Activated CD8-positive, alpha-beta T cell treated with anti-CD3 and anti-CD28 coated beads for 36 hours (primary cell): Measurements from ENCODE around the gene PRKN. TPM values are rescaled to one million over a fixed set of nuclear protein-coding genes. Genes with fewer than 3 reads are reported as not detected.

Source experiments
- ATAC-seq: fragments of 200-7000 bp; cut with Tn5 transposase; one replicate; pipeline ENCODE4 v1.10.0; 2021; ENCODE audit warnings: mild to moderate bottlenecking, moderate library complexity
- CTCF ChIA-PET: fragments of 350-600 bp; sonication (Branson Sonifier 250); formaldehyde crosslinking; loops from one replicate; lab custom pipeline; 2021; ENCODE audit warnings: antibody characterized with exemption; lab: Charles Lee
- POLR2A ChIA-PET: fragments of 350-600 bp; sonication (Branson Sonifier 250); formaldehyde crosslinking; loops from one replicate; lab custom pipeline; 2021; ENCODE audit warnings: antibody characterized with exemption; lab: Charles Lee
- DNase-seq: peaks from one replicate; pipeline ENCODE4 v3.0.0-alpha.2; 2020
- H3K27ac Mint-ChIP-seq: one replicate; pipeline ENCODE4 v1.8.0; 2021; ENCODE audit warnings: mild to moderate bottlenecking, mixed read lengths
- H3K27me3 Mint-ChIP-seq: one replicate; pipeline ENCODE4 v1.8.0; 2021; ENCODE audit warnings: mixed read lengths
- H3K36me3 Mint-ChIP-seq: one replicate; pipeline ENCODE4 v1.8.0; 2021; ENCODE audit warnings: low read depth, mixed read lengths
- H3K4me1 Mint-ChIP-seq: one replicate; pipeline ENCODE4 v1.8.0; 2021; ENCODE audit warnings: low read depth, mixed read lengths
- H3K4me3 Mint-ChIP-seq: one replicate; pipeline ENCODE4 v1.8.0; 2021; ENCODE audit warnings: mild to moderate bottlenecking, moderate library complexity, mixed read lengths
- H3K9me3 Mint-ChIP-seq: one replicate; pipeline ENCODE4 v1.8.0; 2021; ENCODE audit warnings: mixed read lengths
- intact Hi-C: fragments of 100-400 bp; cut with micrococcal nuclease; formaldehyde crosslinking; loops from one replicate; pipeline ENCODE4 v1.10.0; 2022
- total RNA-seq, 2 experiments: library from RNA; stranded (reverse); gene quantifications; one replicate each; pipeline ENCODE4 v1.2.3, GENCODE V29; 2021
- TF ChIP-seq, protein P1 (sequence below): fragments of 200-600 bp; IDR thresholded peaks from one replicate; pipeline ENCODE4 v1.8.0; 2022; ENCODE audit warnings: antibody characterized with exemption, mild to moderate bottlenecking

Gene PRKN
- total RNA-seq, 2 experiments from 2014 or later: 1.2 to 1.4 TPM

- no peak for ATAC-seq
- Mint-ChIP-seq H3K4me1 (no peaks in the 10 kb centered on the region), H3K27ac (no peak overlapping the region), H3K27me3 (no peaks in the 10 kb centered on the region), H3K36me3 (no peaks in the 10 kb centered on the region), H3K9me3 (peaks cover 14% of the 10 kb centered on the region), H3K4me3 (no peak overlapping the region)
- ChIA-PET POLR2A (no interaction called here), CTCF (interaction anchor here (1.2 kb wide), 1 partner anchor 46 kb away, joined by 3 read pairs; no protein-coding TSS in a partner anchor)
- intact Hi-C loops: no loop called here
- TF ChIP-seq, protein P1, sequence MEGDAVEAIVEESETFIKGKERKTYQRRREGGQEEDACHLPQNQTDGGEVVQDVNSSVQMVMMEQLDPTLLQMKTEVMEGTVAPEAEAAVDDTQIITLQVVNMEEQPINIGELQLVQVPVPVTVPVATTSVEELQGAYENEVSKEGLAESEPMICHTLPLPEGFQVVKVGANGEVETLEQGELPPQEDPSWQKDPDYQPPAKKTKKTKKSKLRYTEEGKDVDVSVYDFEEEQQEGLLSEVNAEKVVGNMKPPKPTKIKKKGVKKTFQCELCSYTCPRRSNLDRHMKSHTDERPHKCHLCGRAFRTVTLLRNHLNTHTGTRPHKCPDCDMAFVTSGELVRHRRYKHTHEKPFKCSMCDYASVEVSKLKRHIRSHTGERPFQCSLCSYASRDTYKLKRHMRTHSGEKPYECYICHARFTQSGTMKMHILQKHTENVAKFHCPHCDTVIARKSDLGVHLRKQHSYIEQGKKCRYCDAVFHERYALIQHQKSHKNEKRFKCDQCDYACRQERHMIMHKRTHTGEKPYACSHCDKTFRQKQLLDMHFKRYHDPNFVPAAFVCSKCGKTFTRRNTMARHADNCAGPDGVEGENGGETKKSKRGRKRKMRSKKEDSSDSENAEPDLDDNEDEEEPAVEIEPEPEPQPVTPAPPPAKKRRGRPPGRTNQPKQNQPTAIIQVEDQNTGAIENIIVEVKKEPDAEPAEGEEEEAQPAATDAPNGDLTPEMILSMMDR: no peak
- no peak for DNase-seq
Measured at GRCh38 chr6:162078126-162078525, 649.4 kb downstream of the PRKN start.

GRCh38 chr6:162076816-162077215 is 650.8 kb downstream of the PRKN start:
- intact Hi-C loops: no loop called here

GRCh38 chr6:162074641-162075275 is 652.8 kb downstream of the PRKN start:
- Mint-ChIP-seq H3K4me1 (no peaks in the 10 kb centered on the region), H3K27me3 (no peaks in the 10 kb centered on the region), H3K9me3 (peaks cover 21% of the 10 kb centered on the region), H3K27ac (no peak overlapping the region), H3K36me3 (no peaks in the 10 kb centered on the region), H3K4me3 (no peak overlapping the region)
- intact Hi-C loops: no loop called here
- DNase-seq: no peak
- ChIA-PET CTCF (no interaction called here), POLR2A (no interaction called here)
- ATAC-seq: no peak
- TF ChIP-seq, protein P1: no peak

More at GRCh38 chr6:162076816-162077215, 650.8 kb downstream of the PRKN start:
- ChIA-PET CTCF (no interaction called here), POLR2A (no interaction called here)
- TF ChIP-seq, protein P1: no peak
- H3K9me3 Mint-ChIP-seq: peaks cover 19% of the 10 kb centered on the region
- H3K4me1 Mint-ChIP-seq: no peaks in the 10 kb centered on the region
- DNase-seq (no peak), ATAC-seq (no peak)
- no peaks in the 10 kb centered on the region for H3K36me3 Mint-ChIP-seq
- no peak overlapping the region for H3K4me3 Mint-ChIP-seq
- no peaks in the 10 kb centered on the region for H3K27me3 Mint-ChIP-seq
- H3K27ac Mint-ChIP-seq: no peak overlapping the region

DNA sequence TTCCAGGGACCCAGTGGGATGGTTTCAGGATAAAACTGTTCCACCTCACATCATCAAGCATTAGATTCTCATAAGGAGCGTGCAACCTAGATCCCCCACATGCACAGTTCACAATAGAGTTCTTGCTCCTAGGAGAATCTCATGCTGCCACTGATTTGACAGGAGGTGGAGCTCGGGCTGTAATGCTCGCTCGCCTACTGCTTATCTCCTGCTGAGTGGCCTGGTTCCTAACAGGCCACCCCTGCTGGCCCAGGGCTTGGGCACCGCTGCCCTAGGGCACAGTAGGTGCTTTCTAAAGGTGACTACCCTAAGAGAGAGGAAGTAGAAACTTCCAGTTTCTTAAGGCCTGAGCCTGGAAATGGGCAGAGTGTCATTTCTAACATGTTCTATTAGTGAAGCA is 656.9 kb downstream of the PRKN start:
- H3K4me3 Mint-ChIP-seq: no peak overlapping the region
- TF ChIP-seq, protein P1: no peak
- ATAC-seq: no peak
- peaks cover 29% of the 10 kb centered on the region for H3K9me3 Mint-ChIP-seq
- ChIA-PET CTCF (no interaction called here), POLR2A (no interaction called here)
- peaks cover 5% of the 10 kb centered on the region for H3K36me3 Mint-ChIP-seq
- intact Hi-C loops: no loop called here
- no peak overlapping the region for H3K27ac Mint-ChIP-seq
- H3K4me1 Mint-ChIP-seq: no peaks in the 10 kb centered on the region
- H3K27me3 Mint-ChIP-seq: no peaks in the 10 kb centered on the region
- no peak for DNase-seq

- DNase-seq (no peak), ATAC-seq (no peak)
- TF ChIP-seq, protein P1: no peak
- no peaks in the 10 kb centered on the region for H3K27me3 Mint-ChIP-seq
- no peak overlapping the region for H3K27ac Mint-ChIP-seq
- no peaks in the 10 kb centered on the region for H3K4me1 Mint-ChIP-seq
- peaks cover 5% of the 10 kb centered on the region for H3K36me3 Mint-ChIP-seq
- peaks cover 27% of the 10 kb centered on the region for H3K9me3 Mint-ChIP-seq
- intact Hi-C loops: no loop called here
- no peak overlapping the region for H3K4me3 Mint-ChIP-seq
- ChIA-PET POLR2A (no interaction called here), CTCF (no interaction called here)
Measured at GRCh38 chr6:162069995-162070394, 657.6 kb downstream of the PRKN start.
